Activated CD4-positive, alpha-beta T cell treated with anti-CD3 and anti-CD28 coated beads, Interleukin-10, Interleukin-2, amounts not matched to agents 100 ng/mL and 50 ng/mL, durations not matched to agents 16 hours and 8 hours (primary cell): Measurements from ENCODE around the gene KIRREL3.

ENCODE experiments used
- DNase-seq: peaks from one replicate; pipeline ENCODE4 v3.0.0-alpha.2; 2020

KIRREL3 gene

GRCh38 chr11:126430581-126431335 is 569.8 kb downstream of the KIRREL3 start:
- no peak for DNase-seq

DNA sequence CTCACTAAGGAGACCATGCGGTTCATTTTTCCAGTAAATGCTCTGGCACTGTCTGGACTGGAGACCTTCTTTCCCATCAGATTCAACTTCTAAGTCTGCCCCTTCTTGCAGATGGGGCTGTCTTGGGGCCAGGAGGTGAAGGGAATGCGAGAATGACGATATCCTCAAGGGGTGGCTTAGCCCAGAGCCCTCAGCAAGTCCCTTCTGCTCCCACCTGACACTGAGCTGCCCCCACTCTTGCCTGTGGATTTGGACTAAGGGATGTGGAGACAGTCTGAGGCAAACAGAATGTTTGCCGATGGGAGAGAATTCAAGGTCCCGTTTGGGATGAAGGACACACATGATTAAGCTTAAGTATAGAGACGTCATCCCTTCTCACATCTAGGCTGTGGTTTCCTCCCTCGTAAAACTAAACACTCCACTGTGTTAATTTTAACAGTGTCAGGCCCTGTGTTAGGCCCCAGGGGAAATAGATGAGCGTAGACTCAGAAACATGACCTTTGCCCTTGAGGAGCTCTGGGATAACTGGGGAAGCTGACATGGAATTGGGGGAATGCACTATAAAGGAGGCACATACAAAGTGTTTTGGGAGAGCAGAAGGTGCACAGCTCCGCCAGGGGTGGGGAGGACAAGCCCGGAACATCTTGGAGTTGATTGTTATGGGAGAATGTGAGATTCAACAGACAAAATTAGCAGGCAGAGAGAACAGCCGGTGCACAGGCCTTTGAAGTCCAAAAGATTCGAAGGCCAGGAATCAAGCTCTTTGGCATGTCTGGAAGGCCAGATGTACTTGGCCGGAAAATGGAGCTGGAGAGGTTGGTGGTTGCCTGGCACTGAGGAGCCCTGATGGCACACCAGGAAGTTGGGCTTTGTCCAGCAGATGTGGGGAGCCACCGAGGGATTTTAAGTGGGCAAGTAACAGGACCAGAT is 573.5 kb downstream of the KIRREL3 start:
- DNase-seq: no peak

DNA sequence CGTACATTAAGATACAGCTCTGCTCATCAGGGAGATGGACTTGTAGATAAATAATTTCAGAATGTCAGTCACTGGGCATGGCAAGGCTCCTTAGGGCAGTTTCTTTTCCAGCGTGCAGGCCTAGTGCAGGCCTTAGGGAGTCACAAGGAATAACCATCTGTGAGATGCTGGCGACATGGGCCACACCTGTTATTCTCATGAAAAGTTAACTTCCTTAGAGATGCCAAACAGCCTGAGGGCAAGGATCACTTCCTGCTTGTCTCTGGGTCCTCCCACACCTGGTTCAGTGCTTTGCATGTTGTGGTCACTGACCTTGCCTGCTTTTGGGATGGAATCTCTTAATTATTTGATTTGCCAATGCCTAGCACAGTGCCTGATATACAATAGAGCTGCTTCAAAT is 574.5 kb downstream of the KIRREL3 start:
- no peak for DNase-seq

- DNase-seq: no peak
Measured at GRCh38 chr11:126424471-126425039, 576.0 kb downstream of the KIRREL3 start.

DNA sequence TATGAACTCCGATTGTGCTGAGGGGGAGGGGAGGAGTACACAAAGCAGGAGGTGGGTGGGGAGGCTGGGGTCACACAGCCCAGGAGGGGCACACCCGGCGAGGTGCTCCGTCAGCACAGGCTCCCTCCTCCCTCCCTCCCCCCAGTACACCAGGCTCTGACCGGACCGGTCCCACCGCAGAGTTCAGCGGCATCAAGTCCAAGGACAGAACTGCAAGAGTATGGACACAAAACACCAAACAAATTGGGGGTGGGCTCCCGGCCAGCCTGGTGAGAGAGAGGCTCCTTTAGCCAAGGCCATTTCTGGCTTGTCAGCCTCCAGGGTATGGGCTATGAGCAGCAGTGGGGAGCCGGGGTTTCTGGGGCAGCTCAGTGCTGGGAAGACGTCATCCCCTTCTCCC is 576.8 kb downstream of the KIRREL3 start:
- no peak for DNase-seq

- DNase-seq: no peak
Measured at GRCh38 chr11:126423154-126423553, 577.4 kb downstream of the KIRREL3 start.

GRCh38 chr11:126422446-126422845 is 578.1 kb downstream of the KIRREL3 start:
- no peak for DNase-seq

DNA sequence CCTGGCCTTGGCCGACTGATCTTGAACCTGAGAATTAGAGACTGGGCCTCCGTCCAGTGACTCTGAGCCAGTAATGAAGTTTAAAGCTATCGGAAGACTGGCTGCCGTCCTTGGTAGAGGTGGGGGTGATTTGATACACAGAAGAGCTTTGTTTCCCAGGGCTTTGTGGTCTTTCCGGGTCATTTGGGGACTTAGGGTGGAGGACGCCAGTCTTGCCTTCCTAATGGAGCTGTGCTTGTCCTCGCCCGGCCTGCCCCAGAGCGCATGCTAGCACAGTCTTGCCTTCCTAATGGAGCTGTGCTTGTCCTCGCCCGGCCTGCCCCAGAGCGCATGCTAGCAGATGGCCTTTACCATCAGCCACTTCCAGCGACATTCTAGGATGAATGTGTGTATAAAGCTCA is 579.3 kb downstream of the KIRREL3 start:
- no peak for DNase-seq

DNA sequence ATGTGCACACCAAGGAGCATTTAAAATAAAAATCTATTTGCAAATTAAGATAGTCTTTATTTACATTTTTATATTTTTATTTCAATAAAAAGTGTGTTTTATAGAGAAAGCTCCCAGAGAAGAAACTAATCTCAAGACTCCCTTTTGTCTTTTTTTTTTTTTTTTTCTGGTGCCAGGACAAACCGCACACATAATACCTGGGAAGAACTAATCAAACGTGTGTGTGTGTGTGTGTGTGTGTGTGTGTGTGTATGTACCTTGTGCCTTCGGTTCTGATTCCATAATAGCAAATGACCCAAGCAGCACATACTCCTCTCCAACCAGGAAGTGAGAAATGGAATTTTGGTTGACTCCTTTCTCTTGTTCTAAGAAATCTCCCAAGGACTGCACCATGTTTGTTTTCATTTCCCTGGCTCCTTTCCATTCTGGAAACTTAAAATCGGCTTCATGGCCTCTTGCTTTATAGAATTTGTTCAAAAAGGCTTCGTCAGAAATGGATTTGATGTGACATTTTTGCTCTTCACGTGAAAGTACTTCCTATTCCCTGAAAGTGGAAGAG is 579.8 kb downstream of the KIRREL3 start:
- no peak for DNase-seq

GRCh38 chr11:126419801-126420697 is 580.5 kb downstream of the KIRREL3 start:
- DNase-seq: no peak

DNA sequence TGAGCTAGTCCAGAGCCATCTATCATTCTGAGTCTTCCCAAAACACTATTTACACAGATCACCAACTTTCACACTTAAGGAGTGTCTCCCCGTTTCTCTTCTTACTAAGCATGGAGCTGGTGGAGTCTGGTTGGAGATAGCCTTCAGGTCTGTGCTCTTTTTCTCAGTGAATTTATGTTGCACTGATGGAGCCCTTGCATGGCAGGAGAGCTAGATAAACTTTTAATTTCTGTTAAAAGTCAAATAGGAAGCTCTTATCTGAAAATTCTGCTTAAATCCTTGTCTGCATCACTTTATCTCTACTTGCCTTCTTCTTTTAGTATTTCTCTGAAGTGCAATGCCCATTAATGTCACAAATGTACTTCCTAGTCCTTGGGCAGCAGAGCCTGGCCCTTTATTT is 581.7 kb downstream of the KIRREL3 start:
- DNase-seq: no peak

DNA sequence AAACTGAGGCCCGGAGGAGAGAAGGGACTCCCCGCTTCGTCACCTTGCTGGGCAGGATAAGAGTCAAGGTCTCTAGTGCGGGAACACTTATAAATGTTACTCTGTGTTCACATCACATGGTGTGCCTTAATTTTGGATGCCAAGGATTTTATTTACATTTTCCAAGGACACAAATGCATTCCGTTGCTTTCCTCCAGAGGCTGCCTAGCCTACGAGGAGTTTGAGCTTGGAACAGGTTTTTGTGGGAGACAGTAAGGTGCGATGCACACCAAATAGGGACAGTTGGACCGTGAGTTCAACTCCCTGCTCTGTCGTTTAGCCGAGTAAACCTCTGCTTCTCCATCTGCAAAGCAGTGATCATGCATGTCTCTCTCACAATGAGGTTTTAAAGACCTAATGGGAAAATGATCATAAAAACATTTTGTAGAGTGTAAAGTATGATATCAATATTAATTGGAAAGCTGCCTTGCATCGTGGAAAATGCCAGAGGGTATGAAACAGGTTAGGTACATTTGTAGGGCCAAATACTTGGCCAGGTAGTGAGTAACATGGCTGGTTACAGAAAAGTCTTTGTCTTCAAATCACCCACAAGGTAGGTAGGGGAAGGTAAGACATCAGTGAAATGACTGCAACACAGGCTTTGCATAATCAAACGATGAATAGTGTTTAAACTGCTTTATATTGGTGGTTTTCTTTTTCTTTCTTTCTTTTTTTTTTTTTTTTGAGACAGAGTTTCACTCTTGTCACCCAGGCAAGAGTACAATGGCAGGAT is 583.3 kb downstream of the KIRREL3 start:
- DNase-seq: no peak

GRCh38 chr11:126416542-126417090 is 584.0 kb downstream of the KIRREL3 start:
- peak; percentile 84 for DNase-seq

- DNase-seq: no peak
Measured at GRCh38 chr11:126415669-126416420, 584.7 kb downstream of the KIRREL3 start.

- no peak for DNase-seq
Measured at GRCh38 chr11:126415128-126415527, 585.4 kb downstream of the KIRREL3 start.

- DNase-seq: no peak
Measured at GRCh38 chr11:126414615-126415014, 586.0 kb downstream of the KIRREL3 start.

- DNase-seq: no peak
Measured at GRCh38 chr11:126413843-126414405, 586.6 kb downstream of the KIRREL3 start.

GRCh38 chr11:126413426-126413825 is 587.1 kb downstream of the KIRREL3 start:
- DNase-seq: no peak

GRCh38 chr11:126411971-126412381 is 588.6 kb downstream of the KIRREL3 start:
- DNase-seq: no peak

DNA sequence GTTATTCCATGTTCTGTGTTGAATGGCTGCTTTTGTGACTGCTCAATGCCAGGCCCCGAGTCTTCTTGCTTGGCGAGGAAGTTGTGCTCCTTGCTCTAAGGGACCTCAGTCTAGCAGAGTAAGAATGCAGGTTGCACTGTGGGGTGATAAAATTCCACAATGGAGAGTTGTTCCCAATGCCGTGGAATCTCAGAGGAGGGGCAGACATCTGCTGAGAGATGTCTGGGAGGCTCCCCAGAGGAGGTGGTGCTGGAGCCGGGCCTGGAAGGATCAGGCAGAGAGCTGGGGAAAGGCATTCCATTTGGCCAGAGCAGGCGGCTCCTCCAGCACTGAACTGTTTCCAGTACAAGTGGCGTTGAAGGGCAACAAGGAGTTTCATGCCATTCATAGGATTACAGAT is 589.9 kb downstream of the KIRREL3 start:
- no peak for DNase-seq
